Measurements from ENCODE around the gene GDF15.

GDF15 gene

GRCh38 chr19:18344582-18344950, 41.4 kb upstream of the GDF15 start:
- TF ChIP-seq CTCF (IDR thresholded peaks at IDR 0.05; ENCODE audit: insufficient read depth, low read length, poor library complexity, severe bottlenecking) (no peak), EZH2phosphoT487 (conservative IDR thresholded peaks at IDR 0.05; ENCODE audit: low read length) (no peak)
- Histone ChIP-seq H3K27ac (ENCODE audit: low read depth, low read length) (no peak overlapping the region), H4K20me1 (ENCODE audit: low read depth, low read length) (no peaks in the 10 kb centered on the region), H3K4me3 (ENCODE audit: insufficient read depth, low read length, poor library complexity, severe bottlenecking) (no peak overlapping the region), H3K9ac (ENCODE audit: low read length) (no peak overlapping the region), H3K9me2 (replicated peaks; ENCODE audit: insufficient read depth, low read length) (no peaks in the 10 kb centered on the region), H3K4me2 (ENCODE audit: low read depth, low read length, poor library complexity, severe bottlenecking) (no peak overlapping the region), H3K79me2 (ENCODE audit: insufficient read depth, low read length) (peaks cover 5% of the 10 kb centered on the region; the same call in 1 of the 2 replicates), H3F3A (ENCODE audit: insufficient read depth) (peaks cover 7% of the 10 kb centered on the region), H3K9me3 (ENCODE audit: insufficient read depth, low read length) (no peaks in the 10 kb centered on the region), H3K27me3 (ENCODE audit: low read length) (no peaks in the 10 kb centered on the region), H3K36me3 (ENCODE audit: low read length) (no peaks in the 10 kb centered on the region), H2AFZ (ENCODE audit: low read depth, low read length, severe bottlenecking) (no peak overlapping the region)

- Histone ChIP-seq H3K79me2 (ENCODE audit: insufficient read depth, low read length) (peaks cover 5% of the 10 kb centered on the region; the same call in 1 of the 2 replicates), H3K4me3 (ENCODE audit: insufficient read depth, low read length, poor library complexity, severe bottlenecking) (no peak overlapping the region), H3K9ac (ENCODE audit: low read length) (no peak overlapping the region), H3K27me3 (ENCODE audit: low read length) (no peaks in the 10 kb centered on the region), H3K9me2 (replicated peaks; ENCODE audit: insufficient read depth, low read length) (no peaks in the 10 kb centered on the region), H3F3A (ENCODE audit: insufficient read depth) (no peaks in the 10 kb centered on the region), H3K36me3 (ENCODE audit: low read length) (no peaks in the 10 kb centered on the region), H2AFZ (ENCODE audit: low read depth, low read length, severe bottlenecking) (no peak overlapping the region), H4K20me1 (ENCODE audit: low read depth, low read length) (no peaks in the 10 kb centered on the region), H3K27ac (ENCODE audit: low read depth, low read length) (no peak overlapping the region), H3K4me2 (ENCODE audit: low read depth, low read length, poor library complexity, severe bottlenecking) (no peak overlapping the region), H3K9me3 (ENCODE audit: insufficient read depth, low read length) (no peaks in the 10 kb centered on the region)
- TF ChIP-seq CTCF (IDR thresholded peaks at IDR 0.05; ENCODE audit: insufficient read depth, low read length, poor library complexity, severe bottlenecking) (no peak), EZH2phosphoT487 (conservative IDR thresholded peaks at IDR 0.05; ENCODE audit: low read length) (no peak)
Observed at GRCh38 chr19:18345296-18345695, 40.7 kb upstream of the GDF15 start.

GRCh38 chr19:18346091-18346490, 39.9 kb upstream of the GDF15 start:
- Histone ChIP-seq H3F3A (ENCODE audit: insufficient read depth) (no peaks in the 10 kb centered on the region), H3K4me3 (ENCODE audit: insufficient read depth, low read length, poor library complexity, severe bottlenecking) (no peak overlapping the region), H3K9me2 (replicated peaks; ENCODE audit: insufficient read depth, low read length) (no peaks in the 10 kb centered on the region), H3K27me3 (ENCODE audit: low read length) (no peaks in the 10 kb centered on the region), H3K9ac (ENCODE audit: low read length) (no peak overlapping the region), H3K79me2 (ENCODE audit: insufficient read depth, low read length) (peaks cover 5% of the 10 kb centered on the region; the same call in 1 of the 2 replicates), H2AFZ (ENCODE audit: low read depth, low read length, severe bottlenecking) (no peak overlapping the region), H4K20me1 (ENCODE audit: low read depth, low read length) (no peaks in the 10 kb centered on the region), H3K4me2 (ENCODE audit: low read depth, low read length, poor library complexity, severe bottlenecking) (no peak overlapping the region), H3K36me3 (ENCODE audit: low read length) (no peaks in the 10 kb centered on the region), H3K9me3 (ENCODE audit: insufficient read depth, low read length) (no peaks in the 10 kb centered on the region), H3K27ac (ENCODE audit: low read depth, low read length) (no peak overlapping the region)
- no peak for TF ChIP-seq CTCF (IDR thresholded peaks at IDR 0.05; ENCODE audit: insufficient read depth, low read length, poor library complexity, severe bottlenecking)
- TF ChIP-seq EZH2phosphoT487 (conservative IDR thresholded peaks at IDR 0.05; ENCODE audit: low read length), result no peak
